ENCODE data around the gene DCAF15.

DNA sequence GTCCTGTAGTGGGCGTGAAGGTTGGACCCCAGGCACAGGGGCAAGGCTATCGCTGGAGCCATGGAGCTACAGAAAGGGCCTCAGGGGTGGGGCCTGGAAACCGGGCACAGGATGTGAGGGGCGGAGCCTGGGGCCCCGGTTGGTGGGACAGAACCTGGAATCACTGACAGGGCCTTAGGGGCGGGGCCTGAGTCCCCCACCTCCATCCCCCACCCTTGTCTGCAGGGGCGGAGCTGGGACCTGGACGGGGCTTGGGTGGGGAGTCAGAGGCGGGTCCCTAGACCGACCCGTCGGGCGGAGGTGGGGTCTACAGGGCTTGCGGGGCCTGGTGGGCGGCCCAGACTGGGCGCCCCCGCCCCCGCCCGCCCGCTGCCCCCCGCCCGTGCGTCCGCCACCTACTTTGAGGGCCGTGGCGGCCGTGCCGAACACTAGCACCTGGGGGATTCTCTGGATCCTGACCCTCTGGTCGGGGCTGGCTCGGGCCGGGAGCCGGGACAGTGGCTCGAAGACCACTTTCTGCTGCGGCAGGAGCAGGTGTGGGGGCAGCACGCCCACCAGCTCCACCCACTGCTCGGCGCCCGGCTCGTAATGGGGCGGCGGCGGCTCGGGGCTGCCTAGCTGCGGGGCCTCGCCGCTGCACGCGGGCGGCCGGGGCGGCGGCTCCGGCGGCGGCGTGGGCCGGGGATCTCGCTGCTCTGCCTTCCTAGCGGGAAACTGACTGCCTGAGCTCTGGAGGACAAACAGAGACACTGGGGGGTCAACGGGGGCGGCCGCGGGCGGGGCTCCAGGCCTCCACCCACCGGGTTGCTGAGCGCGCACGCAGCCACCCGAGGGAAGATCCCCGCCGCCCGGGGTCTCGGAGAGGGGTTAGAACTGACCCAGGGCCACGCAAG, 26.3 kb downstream of the DCAF15 start:
- TF ChIP-seq ZNF274 (IDR thresholded peaks at IDR 0.05; ENCODE audit: low read depth, low read length) (no peak), SUZ12 (IDR thresholded peaks at IDR 0.05; ENCODE audit: extremely low read depth, insufficient read depth, insufficient read length) (no peak)

Measured in NT2/D1 (cell line).